ENCODE data around the gene RNF14.
"Not testable (repeated sequence)": the region's sequence is repeated elsewhere in the genome, so short reads cannot be mapped to it uniquely, and the experiment has no call there.

Gene RNF14

GRCh38 chr5:142036918-142037317, 68.0 kb downstream of the RNF14 start:
- no peak for ATAC-seq (ENCODE audit: low read depth)
- Histone ChIP-seq H3K36me3 (ENCODE audit: low read depth) (no peaks in the 10 kb centered on the region), H3K4me1 (ENCODE audit: insufficient read depth, poor library complexity, severe bottlenecking) (no peaks in the 10 kb centered on the region)

GRCh38 chr5:142037599-142037998, 68.7 kb downstream of the RNF14 start:
- ATAC-seq (ENCODE audit: low read depth); H3K4me1 ChIP-seq (ENCODE audit: insufficient read depth, poor library complexity, severe bottlenecking); H3K4me3 ChIP-seq (ENCODE audit: severe bottlenecking); H3K27ac ChIP-seq (ENCODE audit: poor library complexity, severe bottlenecking); H3K36me3 ChIP-seq (ENCODE audit: low read depth); DNase-seq (ENCODE audit: low spot score); H3K9me3 ChIP-seq (ENCODE audit: severe bottlenecking); H3K27me3 ChIP-seq (ENCODE audit: insufficient read depth, poor library complexity, severe bottlenecking): not testable (repeated sequence)

More at GRCh38 chr5:142036918-142037317, 68.0 kb downstream of the RNF14 start:
- Histone ChIP-seq H3K27me3 (ENCODE audit: insufficient read depth, poor library complexity, severe bottlenecking) (no peaks in the 10 kb centered on the region), H3K4me3 (ENCODE audit: severe bottlenecking) (no peak overlapping the region), H3K9me3 (ENCODE audit: severe bottlenecking) (no peaks in the 10 kb centered on the region), H3K27ac (ENCODE audit: poor library complexity, severe bottlenecking) (no peak overlapping the region)
- DNase-seq (ENCODE audit: low spot score): no peak
- TF ChIP-seq CTCF (IDR thresholded peaks at IDR 0.05; ENCODE audit: poor library complexity, severe bottlenecking): no peak

GRCh38 chr5:142038735-142039134, 69.8 kb downstream of the RNF14 start:
- Histone ChIP-seq H3K4me1 (ENCODE audit: insufficient read depth, poor library complexity, severe bottlenecking) (no peaks in the 10 kb centered on the region), H3K27ac (ENCODE audit: poor library complexity, severe bottlenecking) (no peak overlapping the region), H3K4me3 (ENCODE audit: severe bottlenecking) (no peak overlapping the region), H3K27me3 (ENCODE audit: insufficient read depth, poor library complexity, severe bottlenecking) (no peaks in the 10 kb centered on the region), H3K36me3 (ENCODE audit: low read depth) (no peaks in the 10 kb centered on the region), H3K9me3 (ENCODE audit: severe bottlenecking) (no peaks in the 10 kb centered on the region)
- no peak for DNase-seq (ENCODE audit: low spot score)
- ATAC-seq (ENCODE audit: low read depth): no peak
- TF ChIP-seq CTCF (IDR thresholded peaks at IDR 0.05; ENCODE audit: poor library complexity, severe bottlenecking): no peak

Data from RWPE2 (cell line).